ENCODE measurements around the gene CISTR.

DNA sequence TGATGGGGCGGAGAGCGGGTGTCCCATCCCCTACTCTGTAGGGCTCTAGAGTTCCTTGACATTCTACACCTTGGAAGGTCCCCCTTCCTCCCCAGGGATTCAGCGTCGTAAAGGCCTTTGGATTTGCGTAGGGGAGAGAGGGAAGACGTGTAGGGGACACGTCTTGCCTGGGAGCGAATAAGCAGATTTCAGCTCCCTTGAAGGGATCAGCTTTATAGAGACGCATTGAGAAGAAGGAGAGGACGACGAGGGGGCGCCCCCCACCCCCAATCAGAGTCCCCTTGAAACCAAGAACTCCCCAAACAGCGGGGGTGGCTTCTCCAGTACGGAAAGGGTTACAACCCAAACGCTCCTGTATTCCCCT, 24.9 kb downstream of the CISTR start:
- TF ChIP-seq, protein P1, sequence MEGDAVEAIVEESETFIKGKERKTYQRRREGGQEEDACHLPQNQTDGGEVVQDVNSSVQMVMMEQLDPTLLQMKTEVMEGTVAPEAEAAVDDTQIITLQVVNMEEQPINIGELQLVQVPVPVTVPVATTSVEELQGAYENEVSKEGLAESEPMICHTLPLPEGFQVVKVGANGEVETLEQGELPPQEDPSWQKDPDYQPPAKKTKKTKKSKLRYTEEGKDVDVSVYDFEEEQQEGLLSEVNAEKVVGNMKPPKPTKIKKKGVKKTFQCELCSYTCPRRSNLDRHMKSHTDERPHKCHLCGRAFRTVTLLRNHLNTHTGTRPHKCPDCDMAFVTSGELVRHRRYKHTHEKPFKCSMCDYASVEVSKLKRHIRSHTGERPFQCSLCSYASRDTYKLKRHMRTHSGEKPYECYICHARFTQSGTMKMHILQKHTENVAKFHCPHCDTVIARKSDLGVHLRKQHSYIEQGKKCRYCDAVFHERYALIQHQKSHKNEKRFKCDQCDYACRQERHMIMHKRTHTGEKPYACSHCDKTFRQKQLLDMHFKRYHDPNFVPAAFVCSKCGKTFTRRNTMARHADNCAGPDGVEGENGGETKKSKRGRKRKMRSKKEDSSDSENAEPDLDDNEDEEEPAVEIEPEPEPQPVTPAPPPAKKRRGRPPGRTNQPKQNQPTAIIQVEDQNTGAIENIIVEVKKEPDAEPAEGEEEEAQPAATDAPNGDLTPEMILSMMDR (IDR thresholded peaks at IDR 0.05; ENCODE audit: low read length), result no peak
- TF ChIP-seq EZH2 (IDR thresholded peaks at IDR 0.05; ENCODE audit: borderline replicate concordance, low read length), result no peak
